ENCODE results near the gene SLC2A1.
A peak's percentile ranks its signal among the peaks of the same experiment; 100 is the strongest.

- TF ChIP-seq CTCF (optimal IDR thresholded peaks at IDR 0.05 in 1 of 3, IDR thresholded peaks at IDR 0.05 in 1 of 3, conservative IDR thresholded peaks at IDR 0.05 in 1 of 3; ENCODE audit: extremely low read depth in 1 of 3, insufficient read depth in 2 of 3, low read length in 3 of 3) (peak in 2 of 3 experiments; percentile 19 to 60), EZH2 (IDR thresholded peaks at IDR 0.05; ENCODE audit: low read length) (no peak)
Measured at GRCh38 chr1:42937141-42937696, 21.4 kb downstream of the SLC2A1 start.
